HEK293 (cell line): ENCODE measurements around the gene NUDT5.

Experiments
- CTCF ChIA-PET: fragments of 350-600 bp; formaldehyde crosslinking; extraction: SDS; loops from one replicate; lab custom pipeline; 2021; ENCODE audit warnings: antibody characterized with exemption; lab: Yijun Ruan, JAX
- POLR2A ChIA-PET: fragments of 300-600 bp; formaldehyde crosslinking; extraction: SDS; loops from one replicate; lab custom pipeline; 2020; ENCODE audit warnings: antibody characterized with exemption, inconsistent platforms; lab: Yijun Ruan, JAX
- H3K27ac ChIP-seq: fragments of 200-500 bp; sonication (Bioruptor generic); 2 replicates; pipeline ENCODE4 v1.5.1; 2014; ENCODE audit warnings: low read depth, low read length, control low read depth, inconsistent platforms; ENCODE audit errors: extremely low read depth
- H3K36me3 ChIP-seq, 2 experiments: fragments of 200-500 bp in 1 of 2; sonication (Bioruptor generic) in 1 of 2; 1 replicate in 1 of 2; 2 replicates in 1 of 2; pipeline ENCODE4 v1.5.1; 2014 to 2017; ENCODE audit warnings: inconsistent platforms in 2 of 2, low read length in 2 of 2; ENCODE audit not compliant: control insufficient read depth in 2 of 2, insufficient read depth in 1 of 2
- H3K4me1 ChIP-seq: fragments of 200-500 bp; sonication (Bioruptor generic); 2 replicates; pipeline ENCODE4 v1.5.1; 2014; ENCODE audit warnings: mild to moderate bottlenecking, low read length, inconsistent platforms; ENCODE audit not compliant: control insufficient read depth, insufficient read depth
- H3K4me3 ChIP-seq: 2 replicates; pipeline ENCODE4 v1.5.1; 2011; ENCODE audit warnings: low read depth, mild to moderate bottlenecking, control low read depth, low read length, moderate library complexity
- H3K9me3 ChIP-seq: fragments of 200-500 bp; sonication (Bioruptor generic); 2 replicates; pipeline ENCODE4 v1.5.1; 2014; ENCODE audit warnings: low read depth, low read length, inconsistent platforms; ENCODE audit not compliant: control insufficient read depth, insufficient read depth
- ATF2 ChIP-seq: fragments of 450-650 bp; formaldehyde crosslinking; IDR thresholded peaks from 2 replicates; pipeline ENCODE4 v1.5.1; 2016; ENCODE audit warnings: missing biosample characterization, missing genetic modification characterization, low read depth
- ELK4 ChIP-seq: IDR thresholded peaks from 2 replicates; pipeline ENCODE4 v1.6.1; 2011; ENCODE audit warnings: mild to moderate bottlenecking, low read depth, low read length, borderline replicate concordance
- SCRT1 ChIP-seq: fragments of 450-650 bp; formaldehyde crosslinking; IDR thresholded peaks from 2 replicates; pipeline ENCODE4 v1.5.1; 2016; ENCODE audit warnings: missing biosample characterization, missing genetic modification characterization, borderline replicate concordance
- TCF7L2 ChIP-seq: IDR thresholded peaks from 2 replicates; pipeline ENCODE4 v1.6.1; 2011; ENCODE audit warnings: low read depth, mild to moderate bottlenecking, inconsistent platforms, low read length, moderate library complexity, borderline replicate concordance
- WT1 ChIP-seq: fragments of 450-650 bp; formaldehyde crosslinking; IDR thresholded peaks from 2 replicates; pipeline ENCODE4 v1.5.1; 2016; ENCODE audit warnings: missing biosample characterization, missing genetic modification characterization
- ZNF280C ChIP-seq: fragments of 450-650 bp; formaldehyde crosslinking; IDR thresholded peaks from 2 replicates; pipeline ENCODE4 v1.5.1; 2016; ENCODE audit warnings: missing biosample characterization, missing genetic modification characterization
- ZNF280D ChIP-seq: fragments of 450-650 bp; formaldehyde crosslinking; IDR thresholded peaks from 2 replicates; pipeline ENCODE4 v1.5.1; 2016; ENCODE audit warnings: missing biosample characterization, missing genetic modification characterization
- ZNF398 ChIP-seq: fragments of 450-650 bp; formaldehyde crosslinking; IDR thresholded peaks from 2 replicates; pipeline ENCODE4 v1.5.1; 2017; ENCODE audit warnings: missing biosample characterization, missing genetic modification characterization
- ZNF433 ChIP-seq: fragments of 450-650 bp; formaldehyde crosslinking; IDR thresholded peaks from 2 replicates; pipeline ENCODE4 v1.5.1; 2016; ENCODE audit warnings: missing biosample characterization, missing genetic modification characterization, low read depth
- ZNF623 ChIP-seq: fragments of 450-650 bp; formaldehyde crosslinking; IDR thresholded peaks from 2 replicates; pipeline ENCODE4 v1.5.1; 2016; ENCODE audit warnings: missing biosample characterization, missing genetic modification characterization
- ZNF776 ChIP-seq: fragments of 450-650 bp; formaldehyde crosslinking; IDR thresholded peaks from 2 replicates; pipeline ENCODE4 v1.5.0; 2017; ENCODE audit warnings: missing biosample characterization, missing genetic modification characterization, borderline replicate concordance
- ZNF843 ChIP-seq: fragments of 450-650 bp; formaldehyde crosslinking; IDR thresholded peaks from 2 replicates; pipeline ENCODE4 v1.5.1; 2016; ENCODE audit warnings: missing biosample characterization, missing genetic modification characterization

NUDT5 gene

GRCh38 chr10:12213621-12214020 is 17.9 kb upstream of the NUDT5 start:
- Histone ChIP-seq H3K9me3 (no peaks in the 10 kb centered on the region), H3K4me1 (0 out of 2 replicates have a peak, but pooled peaks cover 7% of the 10 kb centered on the region), H3K36me3 (peaks cover 50 to 67% of the 10 kb centered on the region in 2 experiments), H3K27ac (no peak overlapping the region), H3K4me3 (no peak overlapping the region)
- POLR2A ChIA-PET, result interaction anchor here (0.9 kb wide), 1 partner anchor 18 kb away, joined by 3 read pairs; the partner anchor contains the start of genes CDC123 and NUDT5
- no peak for TF ChIP-seq ELK4
- TF ChIP-seq ZNF843, result no peak
- CTCF ChIA-PET, result interaction anchor here (0.6 to 2.8 kb wide), 13 partner anchors 9 to 622 kb away, joined by 3 to 29 read pairs (median 5); no protein-coding TSS in a partner anchor

GRCh38 chr10:12212454-12212853 is 16.8 kb upstream of the NUDT5 start:
- no peak overlapping the region for H3K4me3 ChIP-seq
- no peak overlapping the region for H3K27ac ChIP-seq
- ChIA-PET CTCF (interaction anchor here (0.5 to 1.8 kb wide), 3 partner anchors 15 to 498 kb away, joined by 4 to 7 read pairs (median 5); no protein-coding TSS in a partner anchor), POLR2A (no interaction called here)
- TF ChIP-seq ZNF398, result no peak
- no peak for TF ChIP-seq ZNF776 (tag by site-specific recombination)
- H3K36me3 ChIP-seq, result peaks cover 40 to 71% of the 10 kb centered on the region in 2 experiments
- no peaks in the 10 kb centered on the region for H3K9me3 ChIP-seq
- 0 out of 2 replicates have a peak, but pooled peaks cover 7% of the 10 kb centered on the region for H3K4me1 ChIP-seq

GRCh38 chr10:12208460-12208859 is 12.8 kb upstream of the NUDT5 start:
- Histone ChIP-seq H3K36me3 (peaks cover 51 to 81% of the 10 kb centered on the region in 2 experiments), H3K27ac (no peak overlapping the region), H3K9me3 (no peaks in the 10 kb centered on the region), H3K4me1 (no peaks in the 10 kb centered on the region), H3K4me3 (no peak overlapping the region)
- CTCF ChIA-PET, result no interaction called here
- POLR2A ChIA-PET, result no interaction called here
- TF ChIP-seq ZNF280C (tag by site-specific recombination) (no peak), WT1 (no peak), ZNF280D (no peak), ZNF623 (tag by site-specific recombination) (no peak), SCRT1 (tag by site-specific recombination) (no peak), ZNF433 (no peak), TCF7L2 (no peak), ATF2 (tag by site-specific recombination) (no peak)
